MM.1S (cell line): ENCODE data around the gene PTPN13.

Experiments used
- DNase-seq: peaks from one replicate; pipeline ENCODE4 v3.0.0-alpha.2; 2015
- H2AFZ ChIP-seq: fragments of 300-600 bp; sonication (generic); 2 replicates; pipeline ENCODE4 v1.6.0; 2016; ENCODE audit warnings: antibody characterized with exemption, low read length
- H3F3A ChIP-seq: fragments of 300-600 bp; sonication (generic); 2 replicates; pipeline ENCODE4 v1.6.1; 2016; ENCODE audit warnings: mild to moderate bottlenecking, antibody characterized with exemption, low read length, moderate library complexity, mixed read lengths; ENCODE audit not compliant: insufficient read depth
- H3K27ac ChIP-seq: fragments of 300-600 bp; sonication (generic); 2 replicates; pipeline ENCODE4 v1.5.1; 2016; ENCODE audit warnings: mild to moderate bottlenecking, low read length
- H3K27me3 ChIP-seq: fragments of 300-600 bp; sonication (generic); replicated peaks from 2 replicates; pipeline ENCODE4 v1.6.0; 2016; ENCODE audit warnings: low read length; ENCODE audit not compliant: insufficient read depth
- H3K36me3 ChIP-seq: fragments of 300-600 bp; sonication (generic); replicated peaks from 2 replicates; pipeline ENCODE4 v1.6.1; 2016; ENCODE audit warnings: mild to moderate bottlenecking, low read length, mixed read lengths; ENCODE audit not compliant: insufficient read depth
- H3K4me1 ChIP-seq: fragments of 300-600 bp; sonication (generic); 2 replicates; pipeline ENCODE4 v1.6.1; 2016; ENCODE audit warnings: low read length, mixed read lengths
- H3K4me2 ChIP-seq: fragments of 300-600 bp; sonication (generic); 2 replicates; pipeline ENCODE4 v1.6.0; 2016; ENCODE audit warnings: low read depth, low read length
- H3K4me3 ChIP-seq: fragments of 300-600 bp; sonication (generic); 2 replicates; pipeline ENCODE4 v1.5.1; 2016; ENCODE audit warnings: low read length, mixed read lengths
- H3K79me2 ChIP-seq: fragments of 300-600 bp; sonication (generic); 2 replicates; pipeline ENCODE4 v1.6.1; 2016; ENCODE audit warnings: mixed run types, low read length, mixed read lengths
- H3K9ac ChIP-seq: fragments of 300-600 bp; sonication (generic); 2 replicates; pipeline ENCODE4 v1.6.1; 2016; ENCODE audit warnings: low read length, mixed read lengths
- H3K9me2 ChIP-seq: fragments of 300-600 bp; sonication (generic); replicated peaks from 2 replicates; pipeline ENCODE4 v1.6.1; 2016; ENCODE audit warnings: mild to moderate bottlenecking, low read length, mixed read lengths; ENCODE audit not compliant: insufficient read depth
- H3K9me3 ChIP-seq: fragments of 300-600 bp; sonication (generic); replicated peaks from 2 replicates; pipeline ENCODE4 v1.6.1; 2016; ENCODE audit warnings: mild to moderate bottlenecking, low read length, mixed read lengths; ENCODE audit not compliant: insufficient read depth
- H4K20me1 ChIP-seq: fragments of 300-600 bp; sonication (generic); 2 replicates; pipeline ENCODE4 v1.6.1; 2016; ENCODE audit warnings: mild to moderate bottlenecking, low read length, moderate library complexity, mixed read lengths; ENCODE audit not compliant: insufficient read depth
- CTCF ChIP-seq: fragments of 300-600 bp; sonication (generic); IDR thresholded peaks from 2 replicates; pipeline ENCODE4 v1.5.1; 2016; ENCODE audit warnings: antibody characterized with exemption, low read length, mixed read lengths
- EZH2 ChIP-seq: fragments of 300-600 bp; sonication (generic); optimal IDR thresholded peaks from 2 replicates; pipeline ENCODE3; 2017; ENCODE audit warnings: low read depth, mild to moderate bottlenecking, antibody characterized with exemption, low read length, mixed read lengths
- EZH2phosphoT487 ChIP-seq: fragments of 300-600 bp; sonication (generic); IDR thresholded peaks from 2 replicates; pipeline ENCODE4 v1.6.1; 2018; ENCODE audit warnings: antibody characterized with exemption, low read length

Gene PTPN13

GRCh38 chr4:86608757-86609375, 14.8 kb downstream of the PTPN13 start:
- H3K79me2 ChIP-seq: no peaks in the 10 kb centered on the region
- no peaks in the 10 kb centered on the region for H3K9me2 ChIP-seq
- no peaks in the 10 kb centered on the region for H3F3A ChIP-seq
- H4K20me1 ChIP-seq: no peaks in the 10 kb centered on the region
- H3K4me1 ChIP-seq: no peaks in the 10 kb centered on the region
- no peak for TF ChIP-seq EZH2
- no peak for TF ChIP-seq EZH2phosphoT487
- TF ChIP-seq CTCF: no peak
- no peak overlapping the region for H3K4me3 ChIP-seq
- no peak for DNase-seq
- H3K9me3 ChIP-seq: no peaks in the 10 kb centered on the region
- no peak overlapping the region for H3K27ac ChIP-seq
- no peak overlapping the region for H2AFZ ChIP-seq
- no peaks in the 10 kb centered on the region for H3K27me3 ChIP-seq
- H3K4me2 ChIP-seq: no peak overlapping the region
- H3K9ac ChIP-seq: no peak overlapping the region
- no peaks in the 10 kb centered on the region for H3K36me3 ChIP-seq

- H3K4me2 ChIP-seq: no peak overlapping the region
- H3K36me3 ChIP-seq: no peaks in the 10 kb centered on the region
- no peak for TF ChIP-seq CTCF
- no peak for TF ChIP-seq EZH2
- TF ChIP-seq EZH2phosphoT487: no peak
- no peak for DNase-seq
- no peaks in the 10 kb centered on the region for H3F3A ChIP-seq
- no peak overlapping the region for H3K9ac ChIP-seq
- no peaks in the 10 kb centered on the region for H3K27me3 ChIP-seq
- H4K20me1 ChIP-seq: no peaks in the 10 kb centered on the region
- H3K27ac ChIP-seq: no peak overlapping the region
- no peaks in the 10 kb centered on the region for H3K9me3 ChIP-seq
- H3K9me2 ChIP-seq: no peaks in the 10 kb centered on the region
- H2AFZ ChIP-seq: no peak overlapping the region
- H3K4me1 ChIP-seq: no peaks in the 10 kb centered on the region
- H3K79me2 ChIP-seq: no peaks in the 10 kb centered on the region
- H3K4me3 ChIP-seq: no peak overlapping the region
These were observed 17.6 kb downstream of the PTPN13 start for GRCh38 chr4:86611757-86612156.

- Histone ChIP-seq H4K20me1 (no peaks in the 10 kb centered on the region), H3K9ac (no peak overlapping the region), H3K27ac (no peak overlapping the region), H3K27me3 (no peaks in the 10 kb centered on the region), H3K4me1 (no peaks in the 10 kb centered on the region), H3K9me2 (no peaks in the 10 kb centered on the region), H3K9me3 (no peaks in the 10 kb centered on the region), H3K79me2 (no peaks in the 10 kb centered on the region), H2AFZ (no peak overlapping the region), H3K36me3 (no peaks in the 10 kb centered on the region), H3F3A (no peaks in the 10 kb centered on the region), H3K4me2 (no peak overlapping the region), H3K4me3 (no peak overlapping the region)
- TF ChIP-seq EZH2: no peak
- no peak for TF ChIP-seq CTCF
- no peak for TF ChIP-seq EZH2phosphoT487
- DNase-seq: no peak
These were observed 19.6 kb downstream of the PTPN13 start for GRCh38 chr4:86613734-86614133.
